Hepatocyte (in vitro differentiated cells): ENCODE results near the gene CUL1.

ENCODE experiments used
- EZH2 ChIP-seq: fragments of 200-600 bp; sonication (generic); IDR thresholded peaks from 2 replicates; pipeline ENCODE4 v1.6.1; 2016; ENCODE audit warnings: antibody characterized with exemption, mild to moderate bottlenecking, borderline replicate concordance
- TF ChIP-seq, protein P1 (sequence below): fragments of 200-600 bp; sonication (generic); IDR thresholded peaks from 2 replicates; pipeline ENCODE4 v1.5.1; 2016; ENCODE audit warnings: antibody characterized with exemption, mild to moderate bottlenecking; ENCODE audit not compliant: poor library complexity

DNA sequence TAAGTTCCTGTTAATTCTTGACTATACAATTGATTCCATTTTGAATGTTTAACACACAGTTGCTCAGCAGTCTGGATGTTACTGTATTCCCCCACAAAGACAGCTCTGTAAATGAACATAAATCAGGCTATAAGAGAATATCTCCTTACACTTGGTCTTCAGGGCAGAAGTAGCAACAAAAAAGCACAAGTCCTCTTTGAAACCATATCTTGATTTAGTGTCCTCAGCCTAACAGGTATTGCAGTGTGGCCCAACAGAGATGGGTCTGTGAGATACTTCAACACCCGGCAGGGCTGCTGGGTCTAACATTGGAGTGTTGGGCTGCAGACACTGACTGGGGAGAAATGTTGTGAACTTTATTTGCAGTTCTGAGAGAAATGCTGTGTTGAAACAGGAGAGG is 75.8 kb downstream of the CUL1 start:
- TF ChIP-seq, protein P1, sequence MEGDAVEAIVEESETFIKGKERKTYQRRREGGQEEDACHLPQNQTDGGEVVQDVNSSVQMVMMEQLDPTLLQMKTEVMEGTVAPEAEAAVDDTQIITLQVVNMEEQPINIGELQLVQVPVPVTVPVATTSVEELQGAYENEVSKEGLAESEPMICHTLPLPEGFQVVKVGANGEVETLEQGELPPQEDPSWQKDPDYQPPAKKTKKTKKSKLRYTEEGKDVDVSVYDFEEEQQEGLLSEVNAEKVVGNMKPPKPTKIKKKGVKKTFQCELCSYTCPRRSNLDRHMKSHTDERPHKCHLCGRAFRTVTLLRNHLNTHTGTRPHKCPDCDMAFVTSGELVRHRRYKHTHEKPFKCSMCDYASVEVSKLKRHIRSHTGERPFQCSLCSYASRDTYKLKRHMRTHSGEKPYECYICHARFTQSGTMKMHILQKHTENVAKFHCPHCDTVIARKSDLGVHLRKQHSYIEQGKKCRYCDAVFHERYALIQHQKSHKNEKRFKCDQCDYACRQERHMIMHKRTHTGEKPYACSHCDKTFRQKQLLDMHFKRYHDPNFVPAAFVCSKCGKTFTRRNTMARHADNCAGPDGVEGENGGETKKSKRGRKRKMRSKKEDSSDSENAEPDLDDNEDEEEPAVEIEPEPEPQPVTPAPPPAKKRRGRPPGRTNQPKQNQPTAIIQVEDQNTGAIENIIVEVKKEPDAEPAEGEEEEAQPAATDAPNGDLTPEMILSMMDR = no peak
- TF ChIP-seq EZH2 = no peak
